Nephron progenitor cell (in vitro differentiated cells): ENCODE measurements around the gene RFX1.

ENCODE experiments used
- DNase-seq: peaks from one replicate; pipeline ENCODE4 v3.0.0; 2021
- H3K27ac Mint-ChIP-seq: 2 replicates; pipeline ENCODE4 v1.8.0; 2021; ENCODE audit warnings: mild to moderate bottlenecking, moderate library complexity, mixed read lengths
- H3K27me3 Mint-ChIP-seq: 2 replicates; pipeline ENCODE4 v1.8.0; 2021; ENCODE audit warnings: mild to moderate bottlenecking, low read depth, mixed read lengths; ENCODE audit not compliant: poor library complexity
- H3K36me3 Mint-ChIP-seq: 2 replicates; pipeline ENCODE4 v1.8.0; 2021; ENCODE audit warnings: low read depth, mixed read lengths
- H3K4me1 Mint-ChIP-seq: 2 replicates; pipeline ENCODE4 v1.8.0; 2021; ENCODE audit warnings: mixed read lengths
- H3K4me3 Mint-ChIP-seq: 2 replicates; pipeline ENCODE4 v1.8.0; 2021; ENCODE audit warnings: mild to moderate bottlenecking, moderate library complexity, mixed read lengths
- H3K9me3 Mint-ChIP-seq: 2 replicates; pipeline ENCODE4 v1.8.0; 2021; ENCODE audit warnings: mild to moderate bottlenecking, moderate library complexity, mixed read lengths
- TF ChIP-seq, protein P1 (sequence below): fragments of 200-600 bp; sonication (generic); IDR thresholded peaks from 2 replicates; pipeline ENCODE4 v1.5.0; 2021; ENCODE audit warnings: antibody characterized with exemption

The RFX1 gene

DNA sequence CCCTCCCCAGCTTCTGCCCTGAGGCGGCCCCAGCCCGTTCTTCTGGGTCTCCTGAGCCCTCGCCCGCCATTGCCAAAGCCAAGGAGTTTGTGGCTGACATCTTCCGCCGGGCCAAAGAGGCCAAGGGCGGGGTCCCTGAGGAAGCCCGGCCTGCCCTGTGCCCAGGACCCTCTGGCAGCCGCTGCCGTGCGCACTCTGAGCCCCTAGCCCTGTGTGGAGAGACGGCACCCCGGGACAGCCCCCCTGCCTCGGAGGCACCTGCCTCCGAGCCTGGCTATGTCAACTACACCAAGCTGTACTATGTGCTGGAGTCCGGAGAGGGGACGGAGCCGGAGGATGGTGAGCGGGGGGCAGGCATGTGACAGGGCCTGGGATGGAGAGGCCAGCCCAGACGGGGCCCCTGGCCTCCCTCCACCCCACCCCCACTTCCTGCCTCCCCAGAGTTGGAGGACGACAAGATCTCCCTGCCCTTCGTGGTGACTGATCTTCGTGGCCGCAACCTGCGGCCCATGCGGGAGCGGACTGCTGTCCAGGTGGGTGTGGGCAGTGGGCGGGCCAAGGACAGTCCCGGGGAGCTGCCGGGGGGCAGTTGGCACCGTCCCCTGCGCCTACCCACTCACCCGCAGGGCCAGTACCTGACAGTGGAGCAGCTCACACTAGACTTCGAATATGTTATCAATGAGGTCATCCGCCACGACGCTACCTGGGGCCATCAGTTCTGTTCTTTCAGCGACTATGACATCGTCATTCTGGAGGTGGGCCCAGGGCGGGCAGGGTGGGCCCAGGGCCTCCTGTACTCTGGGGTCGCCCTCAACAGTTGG is 46.8 kb downstream of the RFX1 start:
- peaks cover 7% of the 10 kb centered on the region for H3K4me1 Mint-ChIP-seq
- H3K27me3 Mint-ChIP-seq = peaks cover 4% of the 10 kb centered on the region
- TF ChIP-seq, protein P1, sequence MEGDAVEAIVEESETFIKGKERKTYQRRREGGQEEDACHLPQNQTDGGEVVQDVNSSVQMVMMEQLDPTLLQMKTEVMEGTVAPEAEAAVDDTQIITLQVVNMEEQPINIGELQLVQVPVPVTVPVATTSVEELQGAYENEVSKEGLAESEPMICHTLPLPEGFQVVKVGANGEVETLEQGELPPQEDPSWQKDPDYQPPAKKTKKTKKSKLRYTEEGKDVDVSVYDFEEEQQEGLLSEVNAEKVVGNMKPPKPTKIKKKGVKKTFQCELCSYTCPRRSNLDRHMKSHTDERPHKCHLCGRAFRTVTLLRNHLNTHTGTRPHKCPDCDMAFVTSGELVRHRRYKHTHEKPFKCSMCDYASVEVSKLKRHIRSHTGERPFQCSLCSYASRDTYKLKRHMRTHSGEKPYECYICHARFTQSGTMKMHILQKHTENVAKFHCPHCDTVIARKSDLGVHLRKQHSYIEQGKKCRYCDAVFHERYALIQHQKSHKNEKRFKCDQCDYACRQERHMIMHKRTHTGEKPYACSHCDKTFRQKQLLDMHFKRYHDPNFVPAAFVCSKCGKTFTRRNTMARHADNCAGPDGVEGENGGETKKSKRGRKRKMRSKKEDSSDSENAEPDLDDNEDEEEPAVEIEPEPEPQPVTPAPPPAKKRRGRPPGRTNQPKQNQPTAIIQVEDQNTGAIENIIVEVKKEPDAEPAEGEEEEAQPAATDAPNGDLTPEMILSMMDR = no peak
- peaks cover 17% of the 10 kb centered on the region for H3K36me3 Mint-ChIP-seq
- DNase-seq = no peak
- H3K27ac Mint-ChIP-seq = no peak overlapping the region
- H3K4me3 Mint-ChIP-seq = no peak overlapping the region
- no peaks in the 10 kb centered on the region for H3K9me3 Mint-ChIP-seq

DNA sequence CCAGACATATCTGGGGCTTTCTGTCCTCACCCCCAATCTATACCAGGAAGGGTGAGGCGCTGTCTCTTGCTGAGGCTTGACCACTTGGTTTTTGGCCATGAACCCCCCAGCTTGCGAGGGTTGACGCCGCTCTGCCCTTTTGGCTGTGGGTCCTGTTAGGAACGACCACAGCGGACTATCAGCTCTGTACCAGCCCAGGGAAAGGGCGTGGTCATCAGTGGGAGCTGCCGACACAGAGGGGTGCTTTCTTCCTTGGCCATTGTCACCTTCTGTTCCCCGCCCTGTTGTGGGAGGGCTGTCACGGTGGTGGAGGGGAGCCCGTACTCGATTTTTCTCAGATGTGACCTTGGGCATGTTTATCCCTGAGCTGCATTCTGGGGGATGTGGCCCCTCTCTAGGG is 48.1 kb downstream of the RFX1 start:
- Mint-ChIP-seq H3K27me3 (peaks cover 3% of the 10 kb centered on the region), H3K27ac (no peak overlapping the region), H3K9me3 (no peaks in the 10 kb centered on the region), H3K36me3 (peaks cover 15% of the 10 kb centered on the region), H3K4me1 (peaks cover 17% of the 10 kb centered on the region), H3K4me3 (no peak overlapping the region)
- TF ChIP-seq, protein P1 = no peak
- DNase-seq = no peak

DNA sequence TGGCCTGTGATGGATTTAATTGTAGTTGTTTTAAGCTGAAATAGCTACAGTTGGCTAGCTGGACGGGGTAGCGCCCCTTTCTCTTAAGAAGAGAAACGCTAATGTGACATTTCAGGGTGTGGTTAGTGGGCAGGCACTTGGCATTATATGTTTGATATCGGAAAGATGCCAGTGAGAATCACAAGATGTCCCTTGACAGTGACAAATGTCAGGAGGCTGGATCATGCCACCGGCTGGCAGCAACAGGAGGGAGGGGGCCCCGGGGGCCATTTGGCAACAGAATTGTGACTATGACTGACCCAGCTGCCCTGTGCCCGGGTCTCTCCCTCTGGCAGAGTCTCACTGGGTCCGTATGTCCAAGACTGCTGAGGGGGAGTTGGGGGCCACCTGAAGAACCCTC is 49.1 kb downstream of the RFX1 start:
- H3K4me3 Mint-ChIP-seq = no peak overlapping the region
- H3K27ac Mint-ChIP-seq = no peak overlapping the region
- H3K36me3 Mint-ChIP-seq = peaks cover 15% of the 10 kb centered on the region

DNA sequence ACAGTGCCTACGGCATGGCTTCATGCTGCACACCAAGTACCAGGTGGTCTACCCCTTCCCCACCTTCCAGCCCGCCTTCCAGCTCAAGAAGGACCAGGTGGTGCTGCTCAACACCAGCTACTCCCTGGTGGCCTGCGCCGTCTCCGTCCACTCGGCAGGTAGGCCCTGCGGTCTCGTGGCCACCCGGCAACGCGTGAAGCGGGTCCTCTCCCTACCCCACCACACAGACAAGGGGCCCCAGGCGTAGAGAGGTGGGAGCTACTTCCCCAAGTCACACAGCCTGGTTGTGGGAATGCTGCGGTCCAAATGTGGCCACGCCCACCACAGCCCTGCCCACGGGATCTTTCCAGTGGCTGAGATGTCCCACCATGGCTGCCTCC is 49.8 kb downstream of the RFX1 start:
- Mint-ChIP-seq H3K27ac (no peak overlapping the region), H3K9me3 (no peaks in the 10 kb centered on the region), H3K27me3 (peaks cover 7% of the 10 kb centered on the region), H3K4me1 (peaks cover 17% of the 10 kb centered on the region), H3K36me3 (peaks cover 15% of the 10 kb centered on the region), H3K4me3 (no peak overlapping the region)
- TF ChIP-seq, protein P1 = no peak
- DNase-seq = no peak

More for the DNA sequence above, 49.1 kb downstream of the RFX1 start:
- H3K27me3 Mint-ChIP-seq = peaks cover 3% of the 10 kb centered on the region
- TF ChIP-seq, protein P1 = no peak
- peaks cover 18% of the 10 kb centered on the region for H3K4me1 Mint-ChIP-seq
- no peaks in the 10 kb centered on the region for H3K9me3 Mint-ChIP-seq
- DNase-seq = no peak

DNA sequence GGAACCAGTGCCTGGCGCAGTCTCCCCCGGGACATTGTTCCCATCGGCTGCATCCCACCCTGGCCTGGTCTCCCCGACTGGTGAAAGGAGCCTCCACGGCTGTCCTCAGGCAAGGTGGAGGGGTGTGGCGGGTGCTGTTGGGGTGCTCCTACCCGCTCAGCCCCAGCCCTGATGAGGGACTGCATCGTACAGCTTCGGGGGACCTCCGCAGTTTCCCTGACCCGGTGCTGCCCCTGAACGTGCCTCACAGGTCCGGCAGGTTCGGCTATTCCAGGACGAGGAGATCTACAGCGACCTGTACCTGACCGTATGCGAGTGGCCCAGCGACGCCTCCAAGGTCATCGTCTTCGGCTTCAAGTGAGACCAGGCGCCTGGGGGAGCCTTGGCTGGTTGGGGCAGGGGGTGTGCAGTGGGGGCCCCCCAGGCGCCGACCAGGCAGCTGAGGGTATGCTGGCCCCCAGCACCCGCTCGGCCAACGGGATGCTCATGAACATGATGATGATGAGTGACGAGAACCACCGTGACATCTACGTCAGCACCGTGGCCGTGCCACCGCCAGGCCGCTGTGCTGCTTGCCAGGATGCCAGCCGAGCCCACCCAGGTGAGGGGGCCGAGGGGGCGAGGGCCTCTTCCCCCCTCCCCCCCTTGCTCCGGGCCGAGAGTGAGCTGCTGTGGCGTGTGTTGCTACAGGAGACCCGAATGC is 50.3 kb downstream of the RFX1 start:
- no peak overlapping the region for H3K27ac Mint-ChIP-seq
- TF ChIP-seq, protein P1 = no peak
- DNase-seq = no peak
- peaks cover 15% of the 10 kb centered on the region for H3K36me3 Mint-ChIP-seq
- peaks cover 7% of the 10 kb centered on the region for H3K27me3 Mint-ChIP-seq
- no peaks in the 10 kb centered on the region for H3K9me3 Mint-ChIP-seq
- no peak overlapping the region for H3K4me3 Mint-ChIP-seq
- peaks cover 15% of the 10 kb centered on the region for H3K4me1 Mint-ChIP-seq
